Keratinocyte (primary cell): ENCODE results near the gene FLNA. TPM values are rescaled to one million over a fixed set of nuclear protein-coding genes. Genes with fewer than 3 reads are reported as not detected.

ENCODE experiments used
- DNase-seq: peaks from one replicate; pipeline ENCODE4 v3.0.0-alpha.2; 2011; ENCODE audit warnings: low read depth, missing footprints, low spot score
- FAIRE-seq: peaks from 2 replicates; lab custom pipeline; 2011; peaks lifted over from hg19 to GRCh38; lab: Jason Lieb, UNC
- H2AFZ ChIP-seq: 2 replicates; pipeline ENCODE4 v1.6.0; 2012; ENCODE audit warnings: low read length, control low read depth, inconsistent platforms; ENCODE audit not compliant: control insufficient read depth
- H3K27ac ChIP-seq: 2 replicates; pipeline ENCODE4 v1.5.1; 2011; ENCODE audit warnings: low read length; ENCODE audit not compliant: control insufficient read depth, insufficient read depth
- H3K27me3 ChIP-seq: 3 replicates; pipeline ENCODE4 v1.6.0; 2011; ENCODE audit warnings: low read length; ENCODE audit not compliant: control insufficient read depth, insufficient read depth; ENCODE audit errors: extremely low read depth
- H3K36me3 ChIP-seq, 2 experiments: 2 replicates in 1 of 2; 3 replicates in 1 of 2; pipeline ENCODE4 v1.5.1; 2011; ENCODE audit warnings: low read length in 2 of 2, mild to moderate bottlenecking in 1 of 2; ENCODE audit not compliant: control insufficient read depth in 2 of 2, insufficient read depth in 2 of 2; ENCODE audit errors: extremely low read depth in 1 of 2
- H3K4me1 ChIP-seq: 3 replicates; pipeline ENCODE4 v1.5.1; 2011; ENCODE audit warnings: low read length; ENCODE audit not compliant: control insufficient read depth, insufficient read depth; ENCODE audit errors: extremely low read depth
- H3K4me2 ChIP-seq: 3 replicates; pipeline ENCODE4 v1.6.0; 2011; ENCODE audit warnings: low read depth, low read length; ENCODE audit not compliant: control insufficient read depth, insufficient read depth; ENCODE audit errors: extremely low read depth
- H3K4me3 ChIP-seq, 3 experiments: fragments of 200-600 bp in 1 of 3; sonication (generic) in 1 of 3; 2 replicates in 2 of 3; 3 replicates in 1 of 3; pipeline ENCODE4 v1.5.1; 2011 to 2016; ENCODE audit warnings: low read length in 3 of 3, mild to moderate bottlenecking in 3 of 3, control low read depth in 2 of 3, inconsistent platforms in 1 of 3, low read depth in 1 of 3, mixed read lengths in 1 of 3, mixed run types in 1 of 3, moderate library complexity in 1 of 3; ENCODE audit not compliant: control insufficient read depth in 2 of 3, insufficient read depth in 2 of 3; ENCODE audit errors: extremely low read depth in 1 of 3
- H3K79me2 ChIP-seq: 2 replicates; pipeline ENCODE4 v1.6.0; 2012; ENCODE audit warnings: low read length; ENCODE audit not compliant: control insufficient read depth, insufficient read depth
- H3K9ac ChIP-seq: 3 replicates; pipeline ENCODE4 v1.6.0; 2011; ENCODE audit warnings: low read length; ENCODE audit not compliant: control insufficient read depth, insufficient read depth; ENCODE audit errors: extremely low read depth
- H3K9me1 ChIP-seq: 3 replicates; pipeline ENCODE4 v1.6.0; 2011; ENCODE audit warnings: low read length; ENCODE audit not compliant: control insufficient read depth, insufficient read depth; ENCODE audit errors: extremely low read depth
- H3K9me3 ChIP-seq: 2 replicates; pipeline ENCODE4 v1.5.1; 2012; ENCODE audit warnings: low read depth, low read length; ENCODE audit not compliant: control insufficient read depth
- H4K20me1 ChIP-seq: 3 replicates; pipeline ENCODE4 v1.6.0; 2011; ENCODE audit warnings: low read length; ENCODE audit not compliant: control insufficient read depth, insufficient read depth; ENCODE audit errors: extremely low read depth
- EZH2 ChIP-seq: IDR thresholded peaks from one replicate; pipeline ENCODE4 v1.6.1; 2012; ENCODE audit warnings: inconsistent platforms, mild to moderate bottlenecking, low read length, moderate library complexity
- dilution Hi-C: fragments of 300-500 bp; cut with MboI; formaldehyde crosslinking; loops from one replicate; pipeline ENCODE4 v1.7.0; 2020; ENCODE audit warnings: low sequenced_read_pairs; ENCODE audit not compliant: extremely low pct_ligation_motif_present
- polyA plus RNA-seq, 5 experiments: library from polyadenylated mRNA; depleted of rRNA in 3 of 5; stranded (reverse) in 3 of 5; stranded (forward) in 1 of 5; unstranded in 1 of 5; fragments of >200 nt; gene quantifications; 1 replicate in 1 of 5; 2 replicates in 3 of 5; 3 replicates in 1 of 5; pipeline versions ENCODE4 v1.2.1 to v1.2.3, GENCODE V29; 2011 to 2012; ENCODE audit warnings: missing spikeins in 2 of 5, low read depth in 1 of 5, low replicate concordance in 1 of 5
- TF ChIP-seq, protein P1 (sequence below), 3 experiments: IDR thresholded peaks in 1 of 3; conservative IDR thresholded peaks in 1 of 3; optimal IDR thresholded peaks in 1 of 3; 2 replicates in 2 of 3; 3 replicates in 1 of 3; pipeline versions ENCODE3 to v1.5.1; 2011; ENCODE audit warnings: low read length in 3 of 3, mild to moderate bottlenecking in 3 of 3, moderate library complexity in 2 of 3, control low read depth in 1 of 3, inconsistent platforms in 1 of 3; ENCODE audit not compliant: insufficient read depth in 2 of 3; ENCODE audit errors: extremely low read depth in 1 of 3

Gene FLNA
- polyA plus RNA-seq, 1 donor (not counting 4 experiments of a cell fraction or from before 2014, with no cell fraction given), result 245 TPM

DNA sequence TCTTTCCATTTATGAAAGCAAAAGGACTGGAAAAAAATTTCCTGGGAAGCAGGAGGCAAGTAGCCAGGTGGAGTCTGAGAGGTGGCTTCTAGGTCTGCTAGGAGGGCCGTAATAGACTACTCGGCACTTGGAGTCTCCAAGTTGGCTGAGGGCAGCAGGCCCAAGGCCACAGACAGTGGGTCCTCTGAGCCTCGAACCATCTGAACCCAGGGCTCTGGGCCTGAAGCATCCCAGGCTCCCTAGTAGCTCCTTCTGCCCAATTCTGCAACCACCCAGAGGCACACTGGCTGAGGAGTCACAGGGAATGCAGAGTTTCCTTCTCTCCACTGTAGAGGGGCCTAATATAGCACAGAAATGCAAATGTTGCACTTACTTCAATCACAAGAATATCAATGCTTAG is 59.0 kb downstream of the FLNA start:
- no peak for FAIRE-seq
- TF ChIP-seq, protein P1, sequence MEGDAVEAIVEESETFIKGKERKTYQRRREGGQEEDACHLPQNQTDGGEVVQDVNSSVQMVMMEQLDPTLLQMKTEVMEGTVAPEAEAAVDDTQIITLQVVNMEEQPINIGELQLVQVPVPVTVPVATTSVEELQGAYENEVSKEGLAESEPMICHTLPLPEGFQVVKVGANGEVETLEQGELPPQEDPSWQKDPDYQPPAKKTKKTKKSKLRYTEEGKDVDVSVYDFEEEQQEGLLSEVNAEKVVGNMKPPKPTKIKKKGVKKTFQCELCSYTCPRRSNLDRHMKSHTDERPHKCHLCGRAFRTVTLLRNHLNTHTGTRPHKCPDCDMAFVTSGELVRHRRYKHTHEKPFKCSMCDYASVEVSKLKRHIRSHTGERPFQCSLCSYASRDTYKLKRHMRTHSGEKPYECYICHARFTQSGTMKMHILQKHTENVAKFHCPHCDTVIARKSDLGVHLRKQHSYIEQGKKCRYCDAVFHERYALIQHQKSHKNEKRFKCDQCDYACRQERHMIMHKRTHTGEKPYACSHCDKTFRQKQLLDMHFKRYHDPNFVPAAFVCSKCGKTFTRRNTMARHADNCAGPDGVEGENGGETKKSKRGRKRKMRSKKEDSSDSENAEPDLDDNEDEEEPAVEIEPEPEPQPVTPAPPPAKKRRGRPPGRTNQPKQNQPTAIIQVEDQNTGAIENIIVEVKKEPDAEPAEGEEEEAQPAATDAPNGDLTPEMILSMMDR (optimal IDR thresholded peaks at IDR 0.05 in 1 of 3, IDR thresholded peaks at IDR 0.05 in 1 of 3, conservative IDR thresholded peaks at IDR 0.05 in 1 of 3; ENCODE audit: extremely low read depth in 1 of 3, insufficient read depth in 2 of 3, low read length in 3 of 3), result no peak
- no peak for TF ChIP-seq EZH2

DNA sequence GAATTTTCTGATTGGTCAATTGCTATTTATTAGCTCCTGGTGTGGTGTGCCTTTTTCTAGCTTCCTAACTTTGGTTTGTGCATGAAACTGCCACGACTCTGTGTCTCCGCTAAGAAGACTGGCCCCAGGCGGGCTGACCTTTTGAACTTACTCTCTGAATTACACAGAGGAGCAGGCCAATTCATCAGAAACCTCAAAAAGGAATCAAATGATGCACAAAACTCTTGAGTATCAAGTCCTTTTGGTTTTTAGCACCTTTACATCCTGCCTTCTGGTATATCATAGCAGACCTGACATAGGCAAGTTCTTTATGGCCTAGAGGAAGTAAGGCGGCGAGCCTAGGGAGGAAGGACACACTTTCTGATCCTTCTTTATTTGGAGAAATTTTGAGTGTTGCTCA is 61.3 kb downstream of the FLNA start:
- Histone ChIP-seq H3K79me2 (no peaks in the 10 kb centered on the region), H4K20me1 (no peaks in the 10 kb centered on the region), H3K4me2 (no peak overlapping the region), H3K9me1 (no peaks in the 10 kb centered on the region), H3K4me1 (no peaks in the 10 kb centered on the region), H3K27ac (no peak overlapping the region), H3K27me3 (no peaks in the 10 kb centered on the region), H3K9me3 (peaks cover under 1% of the 10 kb centered on the region), H3K4me3 (no peak overlapping the region), H2AFZ (no peak overlapping the region), H3K36me3 (no peaks in the 10 kb centered on the region), H3K9ac (no peak overlapping the region)
- dilution Hi-C loops, result no loop called here
- FAIRE-seq (no peak), DNase-seq (no peak)
- TF ChIP-seq EZH2, result no peak

More for the DNA sequence above, 59.0 kb downstream of the FLNA start:
- no peaks in the 10 kb centered on the region for H4K20me1 ChIP-seq
- no peak overlapping the region for H3K4me2 ChIP-seq
- dilution Hi-C loops, result no loop called here
- H3K27me3 ChIP-seq, result peaks cover 5% of the 10 kb centered on the region
- H3K9me1 ChIP-seq, result no peaks in the 10 kb centered on the region
- no peak overlapping the region for H3K27ac ChIP-seq
- no peak overlapping the region for H3K9ac ChIP-seq
- H2AFZ ChIP-seq, result no peak overlapping the region
- H3K4me1 ChIP-seq, result no peaks in the 10 kb centered on the region
- no peak overlapping the region for H3K4me3 ChIP-seq
- no peaks in the 10 kb centered on the region for H3K36me3 ChIP-seq
- DNase-seq, result no peak
- H3K79me2 ChIP-seq, result no peaks in the 10 kb centered on the region
- no peaks in the 10 kb centered on the region for H3K9me3 ChIP-seq

DNA sequence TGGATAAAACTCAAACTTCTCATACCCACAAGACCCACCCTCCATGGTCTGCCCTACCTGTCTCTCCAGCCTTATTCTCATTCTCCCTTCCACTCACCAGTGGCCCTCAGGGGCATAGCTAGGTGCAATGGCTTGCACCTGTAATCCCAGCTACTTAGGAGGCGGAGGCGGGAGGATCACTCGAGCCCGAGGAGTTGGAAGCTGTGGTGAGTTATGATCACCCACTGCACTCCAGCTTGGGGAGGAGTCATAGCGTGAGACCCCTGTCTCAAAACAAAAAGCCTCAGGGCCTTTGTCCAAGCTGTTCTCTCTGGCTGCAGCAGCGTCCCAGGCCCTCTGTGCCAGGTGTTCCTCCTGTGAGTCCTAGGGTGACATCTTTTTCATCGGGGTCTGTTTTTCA is 62.3 kb downstream of the FLNA start:
- Histone ChIP-seq H3K36me3 (no peaks in the 10 kb centered on the region), H3K79me2 (no peaks in the 10 kb centered on the region), H3K9me1 (no peaks in the 10 kb centered on the region), H2AFZ (no peak overlapping the region), H3K4me2 (no peak overlapping the region), H3K4me1 (no peaks in the 10 kb centered on the region), H3K4me3 (no peak overlapping the region), H3K27ac (no peak overlapping the region), H3K9ac (no peak overlapping the region), H3K27me3 (no peaks in the 10 kb centered on the region), H4K20me1 (no peaks in the 10 kb centered on the region), H3K9me3 (peaks cover 1% of the 10 kb centered on the region)
- TF ChIP-seq EZH2, result no peak
- dilution Hi-C loops, result no loop called here
- DNase-seq, result no peak
- FAIRE-seq, result no peak
